ENCODE measurements around the gene ZNF341.

The ZNF341 gene

DNA sequence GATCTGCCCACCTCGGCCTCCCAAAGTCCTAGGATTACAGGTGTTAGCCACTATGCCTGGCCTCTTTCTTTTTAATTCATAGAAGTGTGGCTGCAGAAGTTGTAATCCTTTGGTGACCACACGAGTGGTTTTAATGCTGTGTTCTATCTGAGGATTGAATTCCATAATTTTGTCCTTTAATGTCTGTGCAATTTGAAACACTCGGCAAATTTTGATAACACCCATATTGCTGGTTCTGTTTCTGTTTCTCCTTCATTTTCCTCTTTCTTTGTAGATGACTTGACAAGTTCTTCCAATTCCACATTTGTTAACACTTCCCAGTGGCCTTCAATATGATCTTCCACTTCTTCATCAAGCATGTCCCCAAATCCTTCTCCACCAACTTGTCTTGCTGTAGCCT, 76.6 kb downstream of the ZNF341 start:
- no peak overlapping the region for H3K27ac ChIP-seq

DNA sequence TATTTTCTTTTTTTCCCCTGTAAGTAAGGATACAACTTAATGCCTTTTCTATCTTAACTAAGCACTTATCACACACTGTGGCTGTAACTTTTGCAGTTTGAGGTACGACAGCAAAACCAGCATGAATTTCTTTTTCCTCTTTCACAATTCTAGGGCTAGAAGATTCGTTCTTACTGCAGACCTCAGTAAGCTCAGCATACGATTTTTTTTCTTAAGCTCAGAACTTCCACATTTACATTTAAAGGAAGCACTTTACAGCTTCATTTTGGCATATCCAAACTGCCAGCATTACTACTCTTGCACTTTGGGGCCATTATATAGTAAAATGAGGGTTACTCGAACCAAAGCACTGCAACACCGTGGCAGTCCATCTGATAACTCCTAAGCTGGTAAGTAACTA, 78.5 kb downstream of the ZNF341 start:
- peaks cover 29% of the 10 kb centered on the region for H3K4me1 ChIP-seq (ENCODE audit: low read depth, poor library complexity, severe bottlenecking)
- no peaks in the 10 kb centered on the region for H3K27me3 ChIP-seq (ENCODE audit: insufficient read depth, low read depth)
- TF ChIP-seq, protein P1, sequence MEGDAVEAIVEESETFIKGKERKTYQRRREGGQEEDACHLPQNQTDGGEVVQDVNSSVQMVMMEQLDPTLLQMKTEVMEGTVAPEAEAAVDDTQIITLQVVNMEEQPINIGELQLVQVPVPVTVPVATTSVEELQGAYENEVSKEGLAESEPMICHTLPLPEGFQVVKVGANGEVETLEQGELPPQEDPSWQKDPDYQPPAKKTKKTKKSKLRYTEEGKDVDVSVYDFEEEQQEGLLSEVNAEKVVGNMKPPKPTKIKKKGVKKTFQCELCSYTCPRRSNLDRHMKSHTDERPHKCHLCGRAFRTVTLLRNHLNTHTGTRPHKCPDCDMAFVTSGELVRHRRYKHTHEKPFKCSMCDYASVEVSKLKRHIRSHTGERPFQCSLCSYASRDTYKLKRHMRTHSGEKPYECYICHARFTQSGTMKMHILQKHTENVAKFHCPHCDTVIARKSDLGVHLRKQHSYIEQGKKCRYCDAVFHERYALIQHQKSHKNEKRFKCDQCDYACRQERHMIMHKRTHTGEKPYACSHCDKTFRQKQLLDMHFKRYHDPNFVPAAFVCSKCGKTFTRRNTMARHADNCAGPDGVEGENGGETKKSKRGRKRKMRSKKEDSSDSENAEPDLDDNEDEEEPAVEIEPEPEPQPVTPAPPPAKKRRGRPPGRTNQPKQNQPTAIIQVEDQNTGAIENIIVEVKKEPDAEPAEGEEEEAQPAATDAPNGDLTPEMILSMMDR (conservative IDR thresholded peaks at IDR 0.05; ENCODE audit: low read depth, low read length), result no peak
- peaks cover 41% of the 10 kb centered on the region for H3K79me2 ChIP-seq (ENCODE audit: insufficient read depth, low read depth)
- peaks cover 9% of the 10 kb centered on the region; the same call in 1 of the 2 replicates for H4K20me1 ChIP-seq (ENCODE audit: insufficient read depth)
- no peak overlapping the region for H3K4me3 ChIP-seq (IDR thresholded peaks at IDR 0.05; ENCODE audit: insufficient read depth, low read depth, low read length)
- no peak overlapping the region for H3K9ac ChIP-seq
- H3K27ac ChIP-seq, result no peak overlapping the region
- no peaks in the 10 kb centered on the region; the same call in 1 of the 2 replicates for H3K36me3 ChIP-seq (ENCODE audit: insufficient read depth)
- peak overlapping the region; percentile 27; the same call in 1 of the 2 replicates for H2AFZ ChIP-seq (ENCODE audit: low read depth)
- H3K4me2 ChIP-seq, result peak overlapping the region; percentile 26; the same call in 1 of the 2 replicates

More for the DNA sequence above, 76.6 kb downstream of the ZNF341 start:
- Histone ChIP-seq H3K9ac (no peak overlapping the region), H3K27me3 (ENCODE audit: insufficient read depth, low read depth) (no peaks in the 10 kb centered on the region), H3K4me1 (ENCODE audit: low read depth, poor library complexity, severe bottlenecking) (peaks cover 10% of the 10 kb centered on the region), H3K79me2 (ENCODE audit: insufficient read depth, low read depth) (peaks cover 22% of the 10 kb centered on the region), H3K4me2 (no peak overlapping the region), H4K20me1 (ENCODE audit: insufficient read depth) (no peaks in the 10 kb centered on the region), H3K4me3 (IDR thresholded peaks at IDR 0.05; ENCODE audit: insufficient read depth, low read depth, low read length) (no peak overlapping the region), H2AFZ (ENCODE audit: low read depth) (no peak overlapping the region), H3K36me3 (ENCODE audit: insufficient read depth) (no peaks in the 10 kb centered on the region)
- TF ChIP-seq, protein P1 (conservative IDR thresholded peaks at IDR 0.05; ENCODE audit: low read depth, low read length), result no peak

DNA sequence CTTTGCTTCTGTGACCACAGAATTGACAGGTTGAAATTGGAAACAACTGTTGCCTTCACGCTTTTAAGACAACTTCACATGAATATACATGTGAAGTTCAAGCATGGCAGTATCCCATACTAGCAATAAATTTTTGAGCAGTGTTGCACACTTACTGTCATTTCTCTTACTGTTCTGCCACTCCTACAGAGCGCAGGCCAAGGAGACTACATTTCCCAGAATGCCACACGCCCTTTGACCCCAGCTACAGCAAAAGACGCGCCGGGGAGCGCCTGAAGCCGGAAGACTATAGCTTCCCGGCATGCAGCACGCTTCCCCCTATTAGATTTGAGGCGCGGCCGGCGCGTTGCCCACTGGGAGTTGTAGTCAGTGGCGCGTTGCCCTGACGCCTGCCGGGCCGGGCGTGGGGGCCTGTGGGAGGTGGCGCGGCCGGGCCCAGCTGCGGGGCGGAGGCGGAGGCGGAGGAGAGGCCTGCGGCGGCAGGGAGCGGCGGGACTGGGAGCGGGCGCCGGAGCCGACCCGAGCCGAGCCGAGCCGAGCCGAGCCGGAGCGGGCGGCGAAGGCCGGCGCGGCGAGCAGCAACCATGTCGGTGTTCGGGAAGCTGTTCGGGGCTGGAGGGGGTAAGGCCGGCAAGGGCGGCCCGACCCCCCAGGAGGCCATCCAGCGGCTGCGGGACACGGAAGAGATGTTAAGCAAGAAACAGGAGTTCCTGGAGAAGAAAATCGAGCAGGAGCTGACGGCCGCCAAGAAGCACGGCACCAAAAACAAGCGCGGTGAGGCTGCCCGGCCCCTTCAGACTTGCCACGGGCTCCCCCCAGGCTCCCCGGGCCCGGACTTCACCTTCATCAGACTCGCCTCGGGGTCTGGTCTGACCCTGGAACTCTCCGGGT, 79.3 kb downstream of the ZNF341 start, which contains the start of gene CHMP4B:
CHMP4B (plus strand) TSS at position 464 of the 891 bp plus-strand sequence; CDS start at position 585, 121 bp downstream.
- H4K20me1 ChIP-seq (ENCODE audit: insufficient read depth), result peaks cover 16% of the 10 kb centered on the region; the same call in 1 of the 2 replicates
- peaks cover 38% of the 10 kb centered on the region for H3K4me1 ChIP-seq (ENCODE audit: low read depth, poor library complexity, severe bottlenecking)
- peak within 1 kb of the TSS; percentile 85 for H3K9ac ChIP-seq
- peak within 1 kb of the TSS; percentile 70 for H3K27ac ChIP-seq
- H3K4me2 ChIP-seq, result peak within 1 kb of the TSS; percentile 74
- peak within 1 kb of the TSS; percentile 65 for H3K4me3 ChIP-seq (IDR thresholded peaks at IDR 0.05; ENCODE audit: insufficient read depth, low read depth, low read length)
- no peaks in the 10 kb centered on the region for H3K27me3 ChIP-seq (ENCODE audit: insufficient read depth, low read depth)
- H3K79me2 ChIP-seq (ENCODE audit: insufficient read depth, low read depth), result peaks cover 49% of the 10 kb centered on the region
- H3K36me3 ChIP-seq (ENCODE audit: insufficient read depth), result no peaks in the 10 kb centered on the region; the same call in 1 of the 2 replicates
- H2AFZ ChIP-seq (ENCODE audit: low read depth), result peak within 1 kb of the TSS; percentile 27
- TF ChIP-seq, protein P1 (conservative IDR thresholded peaks at IDR 0.05; ENCODE audit: low read depth, low read length), result no peak

DNA sequence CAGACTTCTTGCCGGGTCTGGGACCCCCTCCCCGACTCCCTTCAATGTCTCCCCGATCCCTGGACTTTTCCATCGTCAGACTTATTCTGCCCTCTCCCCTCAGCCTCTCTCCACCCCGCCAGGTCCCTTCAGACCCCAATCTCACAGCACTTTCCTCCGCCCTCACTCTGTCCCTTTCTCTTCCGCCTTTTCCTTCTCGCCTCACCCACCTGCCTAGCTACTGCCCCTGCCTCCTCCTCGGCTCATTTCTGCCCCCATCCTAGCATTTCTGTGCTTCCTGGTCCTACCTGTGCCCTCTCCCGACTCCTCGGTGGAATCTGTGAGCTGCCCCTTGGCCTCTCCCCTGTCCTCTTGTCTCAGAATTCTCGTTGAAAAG, 80.0 kb downstream of the ZNF341 start:
- Histone ChIP-seq H3K4me1 (ENCODE audit: low read depth, poor library complexity, severe bottlenecking) (peaks cover 44% of the 10 kb centered on the region), H3K4me3 (IDR thresholded peaks at IDR 0.05; ENCODE audit: insufficient read depth, low read depth, low read length) (peak overlapping the region; percentile 65), H3K79me2 (ENCODE audit: insufficient read depth, low read depth) (peaks cover 56% of the 10 kb centered on the region), H2AFZ (ENCODE audit: low read depth) (peak overlapping the region; percentile 25; the same call in 1 of the 2 replicates), H3K27me3 (ENCODE audit: insufficient read depth, low read depth) (no peaks in the 10 kb centered on the region), H3K9ac (peak overlapping the region; percentile 85), H3K4me2 (peak overlapping the region; percentile 74), H3K36me3 (ENCODE audit: insufficient read depth) (no peaks in the 10 kb centered on the region; the same call in 1 of the 2 replicates), H4K20me1 (ENCODE audit: insufficient read depth) (peaks cover 16% of the 10 kb centered on the region; the same call in 1 of the 2 replicates), H3K27ac (peak overlapping the region; percentile 70)
- TF ChIP-seq, protein P1 (conservative IDR thresholded peaks at IDR 0.05; ENCODE audit: low read depth, low read length), result no peak
